KOPT-K1 (cell line): ENCODE data around the gene PCNX2.
"Not testable (repeated sequence)": the region's sequence is repeated elsewhere in the genome, so short reads cannot be mapped to it uniquely, and the experiment has no call there.

Experiments used
- H3K27ac ChIP-seq: fragments of 200-600 bp; sonication (generic); 2 replicates; pipeline ENCODE4 v1.5.1; 2016; ENCODE audit warnings: antibody characterized with exemption, mild to moderate bottlenecking, low read depth, low read length; ENCODE audit not compliant: poor library complexity, severe bottlenecking
- H3K36me3 ChIP-seq: fragments of 200-600 bp; sonication (generic); 2 replicates; pipeline ENCODE4 v1.5.1; 2017; ENCODE audit warnings: antibody characterized with exemption, mild to moderate bottlenecking, low read length, moderate library complexity; ENCODE audit not compliant: insufficient read depth
- H3K9me3 ChIP-seq: fragments of 200-600 bp; sonication (generic); 2 replicates; pipeline ENCODE4 v1.5.1; 2017; ENCODE audit warnings: antibody characterized with exemption, low read length, mild to moderate bottlenecking; ENCODE audit not compliant: insufficient read depth, poor library complexity, severe bottlenecking

The PCNX2 gene

GRCh38 chr1:233112186-233113008 is 183.1 kb downstream of the PCNX2 start:
- H3K27ac ChIP-seq = no peak overlapping the region

GRCh38 chr1:233111731-233112130 is 183.8 kb downstream of the PCNX2 start:
- no peaks in the 10 kb centered on the region for H3K9me3 ChIP-seq
- peaks cover 13% of the 10 kb centered on the region; the same call in 1 of the 2 replicates for H3K36me3 ChIP-seq
- no peak overlapping the region for H3K27ac ChIP-seq

More at GRCh38 chr1:233112186-233113008, 183.1 kb downstream of the PCNX2 start:
- peaks cover 13% of the 10 kb centered on the region; the same call in 1 of the 2 replicates for H3K36me3 ChIP-seq
- no peaks in the 10 kb centered on the region for H3K9me3 ChIP-seq

GRCh38 chr1:233109096-233109495 is 186.4 kb downstream of the PCNX2 start:
- H3K36me3 ChIP-seq = peaks cover 18% of the 10 kb centered on the region; the same call in 1 of the 2 replicates
- no peaks in the 10 kb centered on the region for H3K9me3 ChIP-seq
- no peak overlapping the region for H3K27ac ChIP-seq

- H3K27ac ChIP-seq, H3K9me3 ChIP-seq: not testable (repeated sequence)
- H3K36me3 ChIP-seq = peaks cover 18% of the 10 kb centered on the region; the same call in 1 of the 2 replicates
Observed at GRCh38 chr1:233107716-233108130, 187.8 kb downstream of the PCNX2 start.

GRCh38 chr1:233107130-233107660 is 188.3 kb downstream of the PCNX2 start:
- Histone ChIP-seq H3K27ac (no peak overlapping the region), H3K36me3 (peaks cover 15% of the 10 kb centered on the region; the same call in 1 of the 2 replicates), H3K9me3 (peaks cover 4% of the 10 kb centered on the region)

- 0 out of 2 replicates have a peak, but pooled peaks cover 5% of the 10 kb centered on the region for H3K36me3 ChIP-seq
Observed at GRCh38 chr1:233105225-233105624, 190.3 kb downstream of the PCNX2 start.

GRCh38 chr1:233102341-233102740 is 193.2 kb downstream of the PCNX2 start:
- no peak overlapping the region for H3K27ac ChIP-seq
- H3K36me3 ChIP-seq = 0 out of 2 replicates have a peak, but pooled peaks cover 5% of the 10 kb centered on the region
- peaks cover 4% of the 10 kb centered on the region for H3K9me3 ChIP-seq

More at GRCh38 chr1:233105225-233105624, 190.3 kb downstream of the PCNX2 start:
- H3K9me3 ChIP-seq = peaks cover 4% of the 10 kb centered on the region
- no peak overlapping the region for H3K27ac ChIP-seq

- peaks cover under 1% of the 10 kb centered on the region for H3K9me3 ChIP-seq
- H3K36me3 ChIP-seq = 0 out of 2 replicates have a peak, but pooled peaks cover 4% of the 10 kb centered on the region
- H3K27ac ChIP-seq = no peak overlapping the region
Observed at GRCh38 chr1:233097959-233098580, 197.5 kb downstream of the PCNX2 start.

GRCh38 chr1:233097546-233097945 is 198.0 kb downstream of the PCNX2 start:
- H3K27ac ChIP-seq = no peak overlapping the region
- H3K36me3 ChIP-seq = 0 out of 2 replicates have a peak, but pooled peaks cover 4% of the 10 kb centered on the region
- no peaks in the 10 kb centered on the region for H3K9me3 ChIP-seq

GRCh38 chr1:233094691-233095090 is 200.8 kb downstream of the PCNX2 start:
- peaks cover 8% of the 10 kb centered on the region; the same call in 1 of the 2 replicates for H3K36me3 ChIP-seq
- H3K9me3 ChIP-seq = no peaks in the 10 kb centered on the region
- no peak overlapping the region for H3K27ac ChIP-seq

- H3K27ac ChIP-seq = no peak overlapping the region
- no peaks in the 10 kb centered on the region for H3K9me3 ChIP-seq
- H3K36me3 ChIP-seq = peaks cover 8% of the 10 kb centered on the region; the same call in 1 of the 2 replicates
Observed at GRCh38 chr1:233094269-233094668, 201.3 kb downstream of the PCNX2 start.

GRCh38 chr1:233090746-233091494 is 204.6 kb downstream of the PCNX2 start:
- Histone ChIP-seq H3K36me3 (peaks cover 8% of the 10 kb centered on the region; the same call in 1 of the 2 replicates), H3K27ac (no peak overlapping the region)

GRCh38 chr1:233089251-233089650 is 206.3 kb downstream of the PCNX2 start:
- H3K9me3 ChIP-seq = no peaks in the 10 kb centered on the region
- H3K36me3 ChIP-seq = peaks cover 4% of the 10 kb centered on the region; the same call in 1 of the 2 replicates
- no peak overlapping the region for H3K27ac ChIP-seq

More at GRCh38 chr1:233090746-233091494, 204.6 kb downstream of the PCNX2 start:
- no peaks in the 10 kb centered on the region for H3K9me3 ChIP-seq

- no peaks in the 10 kb centered on the region for H3K9me3 ChIP-seq
- H3K36me3 ChIP-seq = peaks cover 4% of the 10 kb centered on the region; the same call in 1 of the 2 replicates
- H3K27ac ChIP-seq = no peak overlapping the region
Observed at GRCh38 chr1:233088613-233089012, 206.9 kb downstream of the PCNX2 start.
